Stimulated activated CD8-positive, alpha-beta memory T cell treated with anti-CD3 and anti-CD28 coated beads, Interleukin-7, amount 100 ng/mL, for 48 hours (primary cell): ENCODE measurements around the gene PPAT.

ENCODE experiments used
- DNase-seq, 2 donors: peaks; one replicate each; pipeline ENCODE4 v3.0.0-alpha.2; 2020; ENCODE audit warnings: low read depth in 1 of 2; ENCODE audit errors: extremely low read depth in 1 of 2

The PPAT gene

DNA sequence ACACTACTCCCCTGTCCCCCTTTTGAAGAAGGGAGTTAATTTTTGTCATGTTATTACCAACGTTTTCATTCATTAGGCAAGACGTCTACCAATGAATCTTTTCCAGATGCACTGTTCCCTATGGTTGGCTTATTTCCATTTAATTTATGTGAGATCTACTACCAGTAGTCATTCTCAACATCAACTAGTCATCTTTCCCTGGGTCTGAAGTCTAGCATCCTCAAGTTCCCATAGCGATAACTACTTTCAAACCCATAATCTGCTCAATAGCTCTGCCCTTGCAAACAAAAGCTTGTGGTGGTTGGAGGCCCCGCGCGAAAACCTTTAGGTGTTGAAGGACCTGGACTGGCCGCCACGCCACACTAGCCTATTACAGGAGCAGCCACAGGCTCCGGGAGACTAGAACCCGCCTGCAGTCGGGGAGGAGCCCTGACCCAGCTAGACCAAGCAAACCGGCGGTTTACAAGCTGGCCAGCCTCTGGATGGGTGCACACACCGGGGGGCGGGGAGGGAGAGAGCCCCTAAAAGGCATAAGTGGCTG, 746 bp downstream of the PPAT start:
- peak in 1 of 2 donors; percentile 22 for DNase-seq

DNA sequence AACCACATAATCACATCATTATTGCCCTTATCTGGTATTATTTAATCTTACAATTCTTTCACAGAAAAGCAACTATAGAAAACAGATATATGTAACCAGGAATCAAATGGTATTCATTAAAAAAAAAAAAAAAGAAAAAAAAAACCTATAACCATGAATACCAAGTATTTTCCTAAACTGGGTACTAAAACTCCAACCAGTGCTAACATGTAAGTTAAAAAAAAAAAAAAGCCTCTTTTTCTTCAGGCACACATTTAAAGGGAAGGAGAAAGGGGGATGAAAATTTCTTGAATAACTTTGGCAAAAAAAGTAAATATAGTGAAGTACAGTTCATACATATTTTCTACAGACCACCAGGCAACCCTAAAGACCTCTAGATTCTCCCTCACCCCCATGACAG, 2.1 kb downstream of the PPAT start:
- DNase-seq = no peak

DNA sequence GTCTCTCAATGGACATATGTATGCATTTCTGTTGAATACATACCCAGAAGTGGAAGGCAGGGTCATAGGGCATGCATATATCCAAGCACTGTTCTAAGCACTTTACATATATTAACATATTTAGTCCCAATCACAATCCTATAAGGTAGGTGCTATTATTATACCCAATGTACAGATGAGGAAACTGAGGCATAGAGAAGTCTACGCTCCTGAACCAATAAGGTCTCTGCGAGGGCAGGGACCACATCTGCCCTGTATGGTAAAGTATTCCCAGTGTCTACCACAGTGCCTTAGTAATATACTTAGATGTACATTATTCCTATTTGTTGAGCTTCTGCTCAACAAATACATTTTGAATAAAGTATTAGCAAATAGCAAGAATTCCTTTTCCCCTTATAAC, 5.2 kb downstream of the PPAT start:
- DNase-seq = no peak

DNA sequence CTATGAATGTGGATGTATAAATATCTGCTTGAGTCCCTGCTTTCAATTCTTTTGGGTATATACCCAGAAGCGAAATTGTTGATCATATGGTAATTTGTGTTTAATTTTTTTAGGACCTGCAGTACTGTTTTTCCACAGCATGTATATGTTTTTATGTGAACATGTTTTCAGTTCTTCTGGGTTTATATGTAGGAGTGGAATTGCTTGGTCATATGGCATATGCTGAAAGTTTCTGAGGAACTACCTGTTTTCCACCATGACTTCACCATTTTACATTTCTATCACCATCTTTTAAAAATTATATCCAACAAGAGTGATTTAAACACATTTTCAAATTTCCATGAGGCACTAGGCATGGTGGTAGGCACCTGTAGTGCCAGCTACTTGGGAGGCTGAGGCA, 8.2 kb downstream of the PPAT start:
- DNase-seq = no peak

DNA sequence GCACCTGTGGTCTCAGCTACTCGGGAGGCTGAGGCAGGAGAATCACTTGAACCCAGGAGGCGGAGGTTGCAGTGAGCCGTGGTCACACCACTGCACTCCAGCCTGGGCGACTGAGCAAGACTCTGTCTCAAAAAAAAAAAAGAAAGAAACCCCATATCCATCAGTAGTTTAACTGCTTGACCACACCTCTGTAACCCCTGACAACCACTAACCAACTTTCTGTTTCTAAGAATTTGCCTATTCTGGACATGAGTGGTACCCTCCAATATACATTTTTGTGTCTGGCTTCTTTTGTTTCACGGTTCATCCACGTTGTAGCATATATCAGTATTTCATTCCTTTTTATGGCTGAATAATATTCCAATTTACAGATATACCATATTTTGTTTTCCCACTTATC, 9.1 kb downstream of the PPAT start:
- DNase-seq = no peak

DNA sequence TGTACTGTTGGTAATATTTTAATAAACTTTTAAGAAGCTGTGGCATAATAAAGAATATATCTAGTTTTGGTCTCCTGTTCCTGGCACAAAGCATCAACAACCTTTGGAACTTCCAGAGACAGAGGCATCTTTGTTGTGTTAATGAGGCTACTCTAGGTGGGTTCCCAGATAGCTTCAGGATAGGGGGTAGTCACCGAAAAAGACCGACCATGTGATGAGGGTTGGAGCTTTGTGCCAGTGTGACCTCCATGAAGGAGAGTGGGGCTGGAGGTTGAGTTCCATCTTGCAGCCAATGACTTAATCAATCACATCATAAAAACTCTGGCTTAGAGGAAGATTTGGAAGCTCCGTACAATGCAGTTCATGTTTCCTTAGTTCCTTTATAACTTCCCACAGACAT, 9.9 kb downstream of the PPAT start:
- DNase-seq = no peak

DNA sequence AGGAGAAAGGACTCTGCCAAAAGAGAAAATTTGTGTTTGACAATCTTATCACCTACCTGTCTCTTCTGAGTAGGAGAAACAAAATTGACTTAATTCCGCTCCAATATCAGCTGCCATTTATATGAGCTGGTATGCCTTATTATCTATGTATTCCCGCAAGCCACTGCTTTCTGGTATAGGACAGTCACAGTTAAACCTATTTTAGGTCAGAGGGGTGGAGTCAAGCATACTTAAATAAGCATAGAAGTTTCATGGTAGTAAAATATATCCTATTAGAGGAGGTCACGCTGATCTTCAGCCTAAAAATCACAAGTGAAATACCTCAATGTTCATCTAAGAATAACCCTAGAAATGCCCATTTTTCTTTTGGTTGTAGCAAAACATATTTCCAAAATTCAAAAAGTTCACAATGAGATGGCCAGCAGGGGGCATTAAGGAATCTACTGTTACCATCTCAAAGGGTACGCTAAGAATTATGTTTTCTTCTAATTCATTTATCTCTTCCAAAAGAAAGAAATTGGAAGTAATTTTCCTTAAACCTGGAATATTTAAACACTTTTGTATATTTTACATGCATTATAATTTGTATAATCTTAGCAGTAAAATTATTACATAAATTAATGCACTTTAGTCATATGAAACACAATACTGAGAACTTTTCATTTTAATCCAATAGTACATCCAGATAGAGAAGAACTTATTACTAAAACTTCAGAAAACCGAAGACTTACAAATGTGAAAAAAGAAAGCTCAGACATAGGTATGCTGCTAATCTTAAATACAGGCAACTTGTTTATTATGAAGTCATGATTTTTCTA, 10.5 kb downstream of the PPAT start:
- DNase-seq = no peak

DNA sequence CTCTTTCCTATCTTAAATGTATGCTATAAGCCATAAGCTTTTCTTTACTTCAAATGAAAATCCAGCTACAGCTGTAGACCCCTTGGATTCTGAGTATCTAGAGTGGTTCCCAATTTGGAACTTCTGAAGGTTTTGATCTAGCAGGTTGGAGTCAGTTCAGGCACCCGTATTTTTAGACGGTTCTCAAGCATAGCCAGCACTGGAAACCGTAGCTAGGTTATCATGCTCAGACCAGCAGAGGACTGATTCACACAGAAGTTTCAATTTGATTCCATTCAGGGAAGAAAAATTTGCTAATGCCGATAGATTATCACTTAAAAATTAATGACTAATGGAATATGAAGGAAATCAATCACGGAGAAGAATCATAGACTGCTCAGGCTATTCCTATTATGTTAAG, 11.2 kb downstream of the PPAT start:
- DNase-seq = no peak

DNA sequence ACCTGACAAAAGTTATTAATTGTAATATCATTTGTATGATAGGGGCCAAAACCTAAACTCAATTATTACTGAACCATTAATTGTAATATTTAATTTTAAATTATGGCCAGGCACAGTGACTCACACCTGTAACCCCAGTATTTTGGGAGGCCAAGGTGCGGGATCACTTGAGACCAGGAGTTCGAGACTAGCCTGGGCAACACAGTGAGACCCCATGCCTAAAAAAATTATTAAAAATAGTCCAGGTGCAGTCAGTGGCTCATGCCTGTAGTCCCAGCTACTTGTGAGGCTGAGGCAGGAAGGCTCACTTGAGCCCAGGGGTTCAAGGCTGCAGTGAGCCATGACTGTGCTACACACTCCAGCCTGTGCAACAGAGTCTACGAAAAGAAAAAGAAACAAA, 18.0 kb downstream of the PPAT start:
- no peak for DNase-seq

DNA sequence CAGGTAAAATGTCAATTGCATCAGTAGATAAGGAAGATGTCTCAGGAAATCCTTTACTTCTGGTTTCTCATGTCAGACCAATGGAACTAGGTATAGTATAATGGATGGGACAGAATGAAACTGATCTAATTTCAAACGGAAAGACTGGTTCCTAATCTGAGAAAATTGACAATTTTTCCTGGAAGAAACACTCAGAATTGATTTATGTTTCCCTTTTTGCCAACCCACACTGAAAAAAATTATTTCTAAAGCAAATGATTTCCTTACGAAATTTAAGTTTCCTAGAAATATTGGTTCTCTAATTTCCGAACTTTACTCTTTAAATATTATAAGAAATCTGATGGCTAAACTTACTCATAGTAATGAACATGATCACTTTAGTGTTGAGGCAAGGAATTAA, 19.1 kb downstream of the PPAT start:
- no peak for DNase-seq

DNA sequence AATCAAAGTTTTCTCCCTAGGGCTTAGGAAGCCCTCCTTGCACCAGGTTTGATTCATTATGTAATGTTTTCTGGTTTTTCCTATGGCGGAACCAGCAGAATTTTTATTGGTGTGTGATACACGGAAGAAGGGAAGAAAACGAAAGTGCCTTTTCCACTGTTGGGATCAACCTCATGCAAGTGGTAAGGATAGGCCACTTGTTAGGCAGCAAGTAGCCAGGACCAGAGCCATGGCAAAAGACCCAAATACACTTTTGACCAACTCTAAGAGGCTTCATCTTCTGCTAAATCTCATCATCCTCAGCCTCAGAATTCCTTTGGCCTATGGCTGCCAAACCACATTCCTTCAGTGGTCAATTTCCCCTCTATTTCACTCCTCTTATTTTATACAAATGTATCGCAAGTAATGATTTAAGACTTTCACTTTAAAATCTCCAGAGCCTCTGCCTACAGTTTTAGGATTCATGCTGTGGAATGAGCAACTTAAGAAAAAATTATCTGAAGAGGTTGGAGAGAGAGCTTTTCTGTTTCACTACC, 21.2 kb downstream of the PPAT start:
- DNase-seq = no peak

DNA sequence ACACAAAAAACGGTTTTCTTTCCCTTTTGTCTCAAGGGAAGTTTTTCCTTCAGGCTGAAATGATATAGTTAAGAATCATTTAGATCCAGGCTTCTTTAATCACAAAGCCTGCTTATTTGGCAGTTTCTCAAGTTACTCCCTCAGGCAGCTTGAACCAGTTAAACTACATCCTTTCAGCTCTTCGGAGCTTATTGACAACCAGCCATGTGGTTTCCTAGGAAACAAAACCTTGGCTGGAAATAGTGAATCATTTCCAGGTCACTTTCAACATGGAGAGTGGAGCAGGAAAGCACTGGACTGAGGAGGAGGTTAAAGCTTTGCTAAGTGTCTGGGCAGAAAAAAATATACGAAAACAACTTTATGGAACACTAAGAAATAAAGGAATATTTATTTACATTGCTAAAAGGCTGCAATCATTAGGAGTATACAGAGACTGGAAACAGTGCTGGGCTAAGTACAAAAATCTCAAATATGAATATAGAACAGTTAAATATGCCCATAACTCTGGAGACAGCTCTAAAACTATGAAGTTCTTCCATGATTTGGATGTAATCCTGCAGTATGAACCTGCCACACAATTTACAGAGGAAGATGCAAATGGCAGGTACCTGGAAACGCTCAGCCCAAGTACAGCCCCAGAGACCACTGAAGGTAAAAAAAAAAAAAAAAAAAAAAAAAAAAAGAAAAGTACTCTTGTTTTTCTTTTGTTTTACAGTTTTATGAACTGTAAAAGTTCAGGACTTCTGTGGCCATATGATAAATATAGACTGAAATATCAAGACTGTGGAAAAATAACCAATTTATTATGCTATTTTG, 25.0 kb downstream of the PPAT start:
- DNase-seq = no peak

DNA sequence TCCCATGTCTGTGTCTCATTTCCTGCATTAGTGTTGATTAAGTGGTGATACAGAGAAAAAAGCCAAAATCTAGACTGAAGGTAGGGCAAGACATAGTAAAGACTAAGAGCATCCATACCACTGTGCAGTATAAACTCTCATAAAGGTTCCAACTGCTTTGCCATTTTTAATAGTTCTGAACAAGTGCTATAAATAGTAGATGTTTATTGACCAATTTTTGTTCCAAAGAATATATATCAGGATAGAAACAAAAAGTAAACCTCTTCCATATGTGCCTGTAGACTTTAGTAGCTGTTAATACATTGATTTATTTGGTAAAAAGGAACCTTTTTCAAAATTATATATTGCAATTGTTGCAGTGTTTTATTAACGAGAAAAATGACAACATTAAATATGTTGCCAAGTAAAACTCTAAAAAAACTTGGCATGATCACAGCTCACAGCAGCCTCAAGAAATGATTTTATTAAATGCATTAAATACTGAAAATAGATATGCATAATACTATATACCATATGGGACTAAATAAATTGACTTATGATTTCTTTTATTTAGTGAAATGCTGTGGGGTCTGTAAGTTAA, 25.8 kb downstream of the PPAT start:
- DNase-seq = no peak

DNA sequence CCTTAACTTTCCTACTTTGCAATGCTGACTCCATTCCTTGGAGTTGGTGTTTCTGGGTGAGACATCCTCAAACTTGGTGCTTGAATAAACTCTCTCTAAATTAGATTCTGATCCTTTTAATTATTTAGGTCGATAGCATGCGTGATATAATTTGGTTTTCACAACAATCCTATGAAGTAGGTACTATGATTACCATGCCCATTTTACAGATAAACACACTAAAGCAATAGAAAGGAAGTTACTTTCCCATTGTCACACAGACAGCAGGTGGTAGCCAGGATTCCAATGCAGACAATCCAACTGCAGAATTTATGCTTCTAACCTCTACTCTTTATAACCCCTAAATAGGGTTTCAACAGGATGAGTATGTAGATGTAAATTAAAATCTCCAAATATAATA, 26.4 kb downstream of the PPAT start:
- DNase-seq = no peak

DNA sequence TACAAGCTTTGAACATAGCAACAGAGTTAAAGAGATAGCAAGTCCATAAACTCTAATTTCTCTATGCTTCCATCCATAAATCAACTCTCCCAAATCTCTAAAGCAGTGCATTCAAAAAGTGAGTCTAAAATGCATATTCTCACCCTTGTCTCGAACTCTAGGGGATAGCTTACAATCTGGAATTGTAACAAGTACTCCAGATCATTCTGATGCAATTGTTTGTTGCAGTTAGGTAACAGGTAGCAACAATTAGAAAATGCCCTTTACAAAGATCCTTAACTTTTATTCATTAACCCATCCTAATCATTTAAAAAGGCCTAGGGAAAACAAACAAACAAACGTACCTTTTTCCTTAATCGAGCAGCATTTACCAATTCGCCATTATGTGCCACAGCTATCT, 29.3 kb downstream of the PPAT start:
- no peak for DNase-seq

DNA sequence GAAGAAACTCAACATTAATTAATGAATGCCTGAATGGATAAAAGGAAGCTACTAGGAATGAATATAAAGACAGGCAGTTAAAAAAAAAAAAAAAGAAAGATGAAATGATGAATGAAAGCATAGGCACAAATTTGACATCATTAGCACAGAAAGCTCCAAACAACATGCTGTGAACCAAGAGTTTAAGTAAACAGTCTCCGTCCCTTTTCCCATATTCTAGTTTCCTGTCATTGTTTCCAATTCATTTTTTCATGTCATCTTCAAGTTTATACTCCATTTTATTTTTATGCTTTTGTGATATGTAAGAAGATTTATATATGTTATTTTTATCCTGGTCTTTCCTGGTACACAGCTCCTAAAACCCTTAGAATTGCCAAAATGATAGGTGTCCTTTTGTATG, 30.4 kb downstream of the PPAT start:
- DNase-seq = no peak

DNA sequence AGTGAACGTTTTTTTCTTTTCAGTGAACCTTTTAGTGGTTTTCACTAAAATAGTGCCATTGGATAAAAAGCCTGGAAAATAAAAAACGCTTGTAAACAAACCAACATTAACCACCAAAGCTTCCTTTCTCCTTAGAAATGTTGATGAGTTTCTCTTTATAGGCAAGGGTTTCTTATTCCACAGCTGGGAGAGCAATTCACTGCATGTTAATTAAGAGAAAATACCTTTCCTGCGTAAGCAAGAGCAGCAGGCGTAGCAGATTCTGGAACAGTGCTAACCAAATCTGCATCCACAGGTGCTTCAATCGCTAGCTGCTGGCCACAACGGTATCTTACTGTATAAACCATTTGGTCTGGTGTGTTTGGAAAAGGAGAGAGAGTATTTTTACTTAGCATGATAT, 34.9 kb downstream of the PPAT start:
- no peak for DNase-seq

DNA sequence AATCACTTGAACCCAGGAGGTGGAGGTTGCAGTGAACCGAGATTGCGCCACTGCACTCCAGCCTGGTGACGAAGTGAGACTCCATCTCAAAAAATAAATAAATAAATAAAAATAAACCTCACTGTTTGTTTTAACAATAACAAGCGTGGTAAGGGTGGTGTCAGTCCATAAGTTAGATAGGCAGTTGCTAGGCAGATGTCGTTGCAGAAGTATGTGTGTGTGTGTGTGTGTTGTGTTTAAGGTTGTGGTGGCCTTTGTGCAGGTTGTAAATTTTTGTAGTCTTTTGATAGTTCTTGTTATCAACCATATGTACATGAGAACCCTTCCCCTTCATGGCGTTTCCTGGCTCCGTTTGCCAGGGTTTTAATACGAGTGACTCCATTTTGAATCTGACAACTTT, 44.1 kb downstream of the PPAT start:
- DNase-seq = no peak

DNA sequence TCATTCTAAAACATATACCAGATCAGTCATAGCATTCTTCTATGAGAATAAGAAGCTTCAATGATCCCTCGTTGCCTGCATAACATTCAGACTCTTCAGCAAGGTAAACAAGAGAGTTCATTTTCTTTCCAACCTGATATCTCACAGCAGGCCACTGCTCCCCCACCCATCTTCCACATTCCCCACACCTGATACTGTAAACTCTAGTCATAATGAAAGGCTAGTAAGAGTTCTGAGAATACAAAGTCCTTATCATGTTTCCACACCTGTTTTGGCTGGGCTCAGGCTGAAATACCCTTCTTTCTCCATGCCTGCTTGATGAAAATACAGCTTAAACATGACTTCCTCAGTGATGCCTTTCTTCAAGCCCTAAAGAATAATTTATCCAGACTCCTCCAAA, 45.9 kb downstream of the PPAT start:
- DNase-seq = no peak

DNA sequence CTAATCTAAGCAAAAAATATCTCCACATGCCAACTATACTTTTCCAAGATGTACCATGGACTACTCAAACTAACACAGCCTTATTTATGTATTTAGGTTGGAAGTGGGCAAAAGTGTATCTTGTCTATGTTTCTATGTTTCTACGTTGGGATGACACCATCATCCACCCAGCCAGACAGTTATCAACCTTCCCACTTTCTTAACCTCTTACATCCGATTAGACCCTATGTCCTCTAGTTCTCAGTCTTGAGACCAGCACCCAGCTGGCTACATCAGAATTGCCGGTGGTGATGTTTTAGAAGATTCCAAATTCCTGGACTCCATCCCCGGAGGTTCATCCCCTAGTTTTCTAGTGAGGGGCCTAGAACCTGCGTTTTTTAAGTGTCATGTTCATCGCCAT, 47.1 kb downstream of the PPAT start:
- no peak for DNase-seq
